H7 (cell line): ENCODE data around the gene ADAMTSL2. TPM values are rescaled to one million over a fixed set of nuclear protein-coding genes. Genes with fewer than 3 reads are reported as not detected.

Source experiments
- DNase-seq: peaks from one replicate; pipeline ENCODE4 v3.0.0; 2012
- H3K27me3 ChIP-seq: 2 replicates; pipeline ENCODE4 v1.6.0; 2011; ENCODE audit warnings: mild to moderate bottlenecking, low read length; ENCODE audit not compliant: control insufficient read depth, insufficient read depth
- H3K36me3 ChIP-seq: replicated peaks from 2 replicates; pipeline ENCODE4 v1.5.1; 2011; ENCODE audit warnings: low read length; ENCODE audit not compliant: control insufficient read depth, insufficient read depth
- H3K4me3 ChIP-seq: 2 replicates; pipeline ENCODE4 v1.5.1; 2011; ENCODE audit warnings: low read depth, mild to moderate bottlenecking, control low read depth, low read length, moderate library complexity; ENCODE audit not compliant: insufficient read depth
- total RNA-seq: library from RNA; depleted of rRNA; stranded (reverse); fragments of >200 nt; shearing (Covaris generic); gene quantifications from 2 replicates; pipeline ENCODE4 v1.2.3, GENCODE V29; 2014

ADAMTSL2 gene
- total RNA-seq, 1 experiment from 2014 or later: 0.42 TPM

DNA sequence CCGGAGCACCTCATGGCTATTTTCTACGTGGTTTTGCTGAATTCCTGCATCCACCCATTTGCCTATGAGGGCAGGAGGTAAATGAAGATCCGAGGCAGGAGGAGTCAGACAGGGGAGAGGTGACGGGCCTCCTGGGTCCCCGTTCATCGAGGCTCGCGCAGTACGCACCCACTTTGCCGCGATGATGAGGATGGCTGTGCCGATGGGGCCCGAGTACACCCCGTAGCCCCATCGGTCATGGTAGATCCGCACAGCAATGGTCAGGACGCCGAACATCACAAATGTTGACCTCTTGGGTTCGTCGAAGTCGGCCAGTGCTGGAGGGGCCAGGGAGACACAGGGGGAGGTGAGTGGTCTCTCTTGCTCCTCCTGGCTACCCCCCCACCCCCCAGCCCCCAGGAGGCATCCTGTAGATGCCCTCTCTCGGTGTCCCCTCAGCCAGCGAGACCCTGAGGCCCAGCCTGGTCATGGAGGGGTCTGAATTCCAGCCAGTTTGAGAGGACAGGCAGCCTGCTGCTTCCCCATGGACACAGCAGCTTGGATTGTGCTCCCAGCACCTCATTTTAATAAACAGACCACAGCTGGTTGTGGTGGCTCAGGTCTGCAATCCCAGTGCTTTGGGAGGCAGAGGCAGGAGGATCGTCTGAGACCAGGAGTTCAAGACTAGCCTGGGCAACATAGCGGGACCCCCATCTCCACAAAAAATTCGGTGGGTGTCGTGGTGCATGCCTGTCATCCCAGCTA is 15.6 kb upstream of the ADAMTSL2 start:
- no peak for DNase-seq
- no peaks in the 10 kb centered on the region for H3K27me3 ChIP-seq
- H3K4me3 ChIP-seq: no peak overlapping the region
- H3K36me3 ChIP-seq: no peaks in the 10 kb centered on the region

DNA sequence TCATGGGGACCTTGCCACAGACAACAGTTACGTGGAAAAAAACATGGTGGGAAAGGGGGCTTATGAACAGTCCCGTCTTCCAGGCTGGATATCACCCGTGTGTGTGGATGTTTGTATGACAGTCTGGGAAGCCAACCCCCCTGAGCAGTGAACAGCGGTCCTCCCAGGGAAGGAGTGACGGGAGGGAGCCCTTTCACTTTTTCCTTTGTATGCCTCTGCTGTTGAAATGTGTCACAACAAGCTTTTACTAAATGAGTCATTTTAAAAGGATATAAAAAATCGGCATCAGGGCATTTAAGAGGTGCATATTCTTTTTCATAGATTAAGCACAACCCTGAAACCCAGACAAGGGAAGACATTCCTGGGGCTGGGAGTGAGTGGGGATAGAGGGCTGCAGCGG is 14.8 kb upstream of the ADAMTSL2 start:
- no peak overlapping the region for H3K4me3 ChIP-seq
- DNase-seq: no peak
- no peaks in the 10 kb centered on the region for H3K27me3 ChIP-seq
- H3K36me3 ChIP-seq: no peaks in the 10 kb centered on the region

DNA sequence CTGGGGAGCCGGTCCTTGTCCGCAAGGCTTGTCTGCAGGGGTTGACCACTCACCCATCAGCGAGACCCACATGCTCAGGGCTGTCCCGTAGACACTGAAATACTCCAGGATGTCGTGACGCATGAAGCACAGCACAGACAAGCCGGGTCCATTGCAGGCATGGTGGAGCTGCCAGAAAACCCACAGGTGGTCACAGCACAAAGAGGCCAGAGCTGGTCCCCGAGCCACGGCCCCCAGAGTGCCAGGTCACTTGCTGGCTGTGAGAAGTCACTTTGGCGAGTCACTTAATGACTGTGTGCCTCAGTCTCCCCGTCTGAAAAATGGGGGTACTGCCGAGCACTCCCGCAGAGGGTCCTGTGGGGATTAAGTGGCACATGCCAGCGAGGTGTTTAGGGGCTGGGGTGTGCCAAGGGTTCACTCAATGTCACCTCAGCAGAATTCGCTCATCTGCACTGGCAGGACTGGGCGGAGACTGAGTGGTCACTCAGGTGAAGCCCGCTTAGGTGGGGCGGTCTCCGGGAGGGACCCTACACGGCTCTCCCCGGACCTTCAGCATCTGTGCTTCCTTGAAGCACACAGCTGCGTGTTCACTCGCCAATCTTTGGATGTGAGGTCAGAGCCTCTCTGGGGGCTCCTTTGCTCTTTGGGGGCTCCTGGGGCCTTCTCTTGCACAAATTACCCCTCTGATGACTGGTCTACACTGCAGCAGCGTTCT is 14.2 kb upstream of the ADAMTSL2 start:
- no peak for DNase-seq
- Histone ChIP-seq H3K4me3 (no peak overlapping the region), H3K27me3 (no peaks in the 10 kb centered on the region), H3K36me3 (no peaks in the 10 kb centered on the region)

DNA sequence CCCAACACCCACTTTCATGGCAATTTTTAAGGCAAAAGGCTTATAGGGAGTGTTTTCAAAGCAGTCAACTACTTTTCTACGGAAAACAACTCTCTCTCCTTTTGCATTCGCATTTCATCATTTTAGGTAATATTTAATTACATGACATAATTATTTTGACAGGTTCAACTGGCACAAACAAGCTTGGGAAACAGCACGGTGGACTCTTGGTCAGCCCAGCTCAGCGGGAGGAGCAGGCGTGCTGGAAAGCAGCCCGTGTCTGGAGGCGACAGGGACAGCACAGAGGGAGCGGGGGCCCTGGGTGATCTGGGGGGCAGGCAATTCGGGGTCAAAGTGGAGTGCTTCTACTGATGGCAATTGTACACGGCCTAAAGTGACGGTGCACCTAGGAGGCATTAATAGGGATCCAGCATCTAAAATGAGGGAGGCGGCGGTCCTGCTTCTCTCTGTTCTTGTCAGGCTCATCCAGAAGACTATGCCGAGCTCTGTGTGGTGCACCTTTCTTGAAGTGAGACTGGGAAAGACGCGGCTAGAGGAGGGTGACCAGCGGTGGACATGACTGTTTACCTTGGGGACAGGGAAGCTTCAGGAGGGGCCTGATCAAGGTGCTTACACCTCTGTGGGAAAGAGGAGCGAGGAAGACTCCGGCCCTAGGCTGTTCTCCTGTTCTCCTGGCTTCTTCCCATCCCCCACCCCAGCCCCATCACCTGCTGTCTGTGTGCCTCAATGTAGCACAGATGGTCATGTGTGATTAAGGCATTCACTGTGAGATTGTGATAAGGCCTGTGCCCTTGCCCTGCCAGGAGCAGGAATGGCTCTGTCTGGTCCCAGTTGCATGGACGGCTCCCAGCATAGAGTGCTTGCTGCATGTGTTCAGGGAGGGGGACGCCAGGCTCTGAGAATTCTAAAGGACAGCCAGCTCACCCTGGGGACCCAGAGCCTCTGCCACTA is 13.1 kb upstream of the ADAMTSL2 start:
- H3K4me3 ChIP-seq: no peak overlapping the region
- H3K36me3 ChIP-seq: no peaks in the 10 kb centered on the region
- DNase-seq: no peak
- no peaks in the 10 kb centered on the region for H3K27me3 ChIP-seq

DNA sequence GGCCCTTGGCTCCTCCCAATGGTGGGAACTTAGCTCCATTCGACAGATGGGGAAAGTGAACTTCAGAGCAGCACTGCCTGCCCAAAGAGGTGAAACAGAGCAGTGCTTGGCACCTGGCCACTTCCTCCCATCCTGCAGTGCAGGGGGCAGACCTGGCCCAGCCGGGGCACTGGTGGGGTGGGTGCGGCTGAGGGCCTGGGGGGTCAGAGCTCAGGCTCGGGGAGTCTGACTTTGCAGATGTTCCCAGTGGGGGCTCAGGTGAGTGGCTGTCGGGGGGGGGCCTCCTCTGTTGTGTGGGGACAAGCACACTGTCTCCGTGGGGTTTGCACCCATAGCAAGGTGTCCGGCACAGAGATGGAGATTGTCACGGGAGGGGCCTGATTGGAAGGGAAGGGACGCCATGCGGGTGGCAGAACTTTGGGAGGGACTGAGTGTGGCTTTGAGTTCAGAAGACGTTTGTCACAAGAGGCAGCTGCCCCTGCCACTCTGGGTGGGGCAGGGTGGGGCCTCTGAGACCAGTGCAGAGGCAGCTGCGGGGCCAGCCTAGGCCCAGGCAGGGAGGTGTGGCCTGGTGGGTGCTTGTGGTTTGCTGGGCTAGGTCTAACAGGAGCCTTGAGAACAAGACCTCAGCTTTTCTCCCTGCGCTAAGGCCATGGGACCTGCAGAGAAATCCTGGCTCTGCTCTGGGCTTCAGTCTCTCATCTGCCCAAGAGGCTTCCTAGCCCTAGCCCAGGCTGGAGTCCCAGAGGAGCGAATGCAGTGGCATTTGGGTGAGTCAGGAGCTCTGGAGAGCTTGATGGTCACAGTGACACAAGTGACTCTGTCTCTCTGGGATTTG is 12.2 kb upstream of the ADAMTSL2 start:
- Histone ChIP-seq H3K36me3 (no peaks in the 10 kb centered on the region), H3K4me3 (no peak overlapping the region), H3K27me3 (no peaks in the 10 kb centered on the region)
- no peak for DNase-seq

DNA sequence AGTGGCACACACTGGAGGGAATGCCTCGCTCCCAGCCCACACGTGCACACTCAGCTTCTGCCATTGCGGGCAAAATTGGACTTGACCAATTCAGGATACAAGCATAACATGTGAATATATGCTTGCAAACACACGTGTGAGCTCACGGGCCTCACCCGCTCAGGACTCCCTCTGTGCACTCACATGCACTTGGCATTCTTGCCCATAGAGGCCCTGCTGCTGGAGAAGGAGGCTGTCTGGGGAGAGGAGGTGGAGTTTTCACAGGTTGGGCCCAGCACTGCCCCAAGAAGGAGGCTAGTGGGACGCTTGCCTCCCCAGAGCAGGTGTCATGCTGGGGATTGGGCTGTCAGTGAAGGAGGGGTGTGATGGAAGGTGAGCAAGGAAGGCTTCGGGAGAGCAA is 11.4 kb upstream of the ADAMTSL2 start:
- Histone ChIP-seq H3K4me3 (no peak overlapping the region), H3K27me3 (no peaks in the 10 kb centered on the region), H3K36me3 (no peaks in the 10 kb centered on the region)
- DNase-seq: no peak

DNA sequence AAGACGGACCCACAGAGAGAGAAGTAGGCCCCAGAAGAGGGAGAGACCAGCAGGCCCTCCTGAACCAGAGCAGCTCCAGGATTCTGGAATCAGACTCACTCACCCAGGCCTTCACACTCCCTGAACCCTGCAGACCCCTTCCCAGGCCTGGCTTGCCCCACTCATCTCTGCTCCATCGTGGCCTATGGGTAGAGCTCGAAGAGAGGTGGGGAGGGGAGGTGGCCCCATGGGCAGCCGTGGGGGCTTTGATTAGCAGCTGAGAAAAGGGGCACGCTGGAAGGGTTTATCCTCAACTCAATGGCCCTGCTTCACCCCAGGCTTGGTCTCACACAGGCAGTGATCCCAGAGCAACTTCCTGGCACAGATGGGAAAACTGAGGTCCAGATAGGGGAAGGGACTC is 10.4 kb upstream of the ADAMTSL2 start:
- H3K4me3 ChIP-seq: no peak overlapping the region
- no peak for DNase-seq
- H3K36me3 ChIP-seq: no peaks in the 10 kb centered on the region
- H3K27me3 ChIP-seq: no peaks in the 10 kb centered on the region

DNA sequence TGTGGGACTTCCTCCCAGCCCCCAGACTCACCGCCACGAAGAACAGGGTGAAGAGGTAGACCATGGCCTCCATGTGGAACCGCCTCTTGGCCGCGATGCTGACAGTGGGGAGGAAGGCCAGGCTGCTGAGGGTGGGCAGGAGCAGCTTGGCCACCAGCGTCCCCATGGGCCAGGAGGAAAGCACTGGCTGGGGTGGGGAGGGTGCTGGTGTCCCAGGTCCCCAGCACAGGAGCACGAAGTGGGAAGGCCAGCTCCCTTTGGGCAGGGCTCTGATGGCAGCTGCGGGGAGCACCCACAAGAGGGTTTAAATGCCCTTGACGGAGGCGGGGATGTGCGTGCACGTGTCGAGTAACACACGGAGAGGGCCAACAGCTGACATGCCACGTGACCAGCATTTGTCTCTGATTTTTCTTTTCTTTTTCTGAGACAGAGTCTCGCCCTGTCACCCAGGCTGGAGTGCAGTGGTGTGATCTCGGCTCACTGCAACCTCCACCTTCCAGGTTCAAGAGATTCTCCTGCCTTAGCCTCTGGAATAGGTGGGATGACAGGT is 9.8 kb upstream of the ADAMTSL2 start, which contains the start of gene MYMK:
Gene MYMK, minus strand, starts transcription at position 281 of the 550 bp plus-strand sequence. Its CDS starts 115 bp downstream, at position 166.
- no peaks in the 10 kb centered on the region for H3K36me3 ChIP-seq
- no peak for DNase-seq
- no peak within 1 kb of the TSS for H3K4me3 ChIP-seq
- H3K27me3 ChIP-seq: no peaks in the 10 kb centered on the region

DNA sequence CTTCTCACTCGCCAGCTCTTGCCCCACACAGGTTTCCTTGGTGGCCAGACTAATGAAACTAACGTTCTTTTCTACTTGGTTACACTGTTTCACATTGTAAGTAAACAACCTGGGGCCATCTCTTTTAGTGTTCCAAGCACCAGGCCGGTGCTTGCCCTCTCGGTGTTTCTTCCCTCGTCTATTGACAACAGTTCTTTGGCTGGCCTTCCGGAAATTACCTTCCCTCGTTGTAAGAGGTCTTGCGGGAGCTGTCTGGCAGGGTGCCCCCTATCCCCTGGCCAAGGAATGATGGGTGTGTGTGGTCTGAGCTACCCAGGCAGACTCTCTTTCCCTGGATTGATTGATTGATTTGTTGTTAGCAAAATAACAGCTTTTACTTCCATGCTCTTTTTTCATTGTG is 8.8 kb upstream of the ADAMTSL2 start:
- Histone ChIP-seq H3K4me3 (no peak overlapping the region), H3K27me3 (no peaks in the 10 kb centered on the region), H3K36me3 (no peaks in the 10 kb centered on the region)
- no peak for DNase-seq

DNA sequence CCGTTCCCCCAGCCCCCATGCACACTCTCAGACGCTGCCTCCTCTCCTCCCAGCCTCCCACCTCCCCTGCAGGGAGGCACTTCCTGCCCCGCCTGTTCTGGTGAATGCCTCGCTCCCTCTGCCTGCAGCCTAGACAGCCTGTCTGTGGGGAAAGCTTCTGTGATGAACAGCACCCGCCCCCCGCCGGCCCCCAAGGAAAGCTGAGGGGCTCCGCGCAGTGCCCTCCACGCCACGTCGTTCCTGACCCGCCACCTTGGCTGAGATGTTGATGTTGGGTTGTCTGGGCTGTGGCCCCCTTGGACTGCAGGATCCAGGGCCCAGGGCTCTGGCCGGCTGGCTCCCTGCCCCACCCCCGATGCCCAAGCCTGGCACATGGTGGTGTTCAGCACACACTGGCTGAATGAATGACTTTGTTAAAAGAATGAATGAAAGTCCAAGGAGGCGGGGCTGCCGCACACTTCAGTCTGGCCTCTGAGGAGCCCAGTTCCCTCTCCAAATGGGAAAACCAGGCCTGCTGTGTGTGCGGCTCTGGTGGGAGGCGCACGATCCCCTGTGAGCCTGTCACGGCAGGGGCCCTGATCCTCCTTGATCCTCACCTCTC is 7.7 kb upstream of the ADAMTSL2 start:
- H3K27me3 ChIP-seq: no peaks in the 10 kb centered on the region
- no peaks in the 10 kb centered on the region for H3K36me3 ChIP-seq
- no peak overlapping the region for H3K4me3 ChIP-seq
- DNase-seq: peak; percentile 71

DNA sequence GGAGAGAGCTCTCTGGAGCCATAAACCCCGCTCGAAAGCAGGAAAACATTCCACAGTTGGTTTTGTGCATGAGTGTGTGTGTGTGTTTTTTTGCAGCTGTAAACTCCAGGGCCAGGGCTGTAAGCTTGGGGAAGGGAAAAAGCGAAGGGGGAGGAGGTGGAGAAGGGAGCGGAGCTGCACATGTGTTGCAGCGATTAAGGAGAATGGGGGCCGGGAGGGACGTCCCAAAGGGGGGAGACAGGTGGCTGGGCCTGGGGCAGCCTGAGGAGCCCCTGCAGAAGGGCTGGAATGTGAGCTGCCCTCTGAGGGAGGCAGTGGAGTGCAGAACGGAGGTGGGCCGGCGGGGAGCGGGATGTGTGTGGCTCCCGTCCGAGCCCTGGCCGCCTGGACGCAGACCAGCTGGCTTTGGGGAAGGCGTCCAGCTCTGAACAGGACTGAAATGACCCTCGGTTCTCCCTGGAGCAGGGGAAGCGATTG is 7.0 kb upstream of the ADAMTSL2 start:
- Histone ChIP-seq H3K36me3 (no peaks in the 10 kb centered on the region), H3K27me3 (no peaks in the 10 kb centered on the region), H3K4me3 (no peak overlapping the region)
- peak; percentile 75 for DNase-seq

DNA sequence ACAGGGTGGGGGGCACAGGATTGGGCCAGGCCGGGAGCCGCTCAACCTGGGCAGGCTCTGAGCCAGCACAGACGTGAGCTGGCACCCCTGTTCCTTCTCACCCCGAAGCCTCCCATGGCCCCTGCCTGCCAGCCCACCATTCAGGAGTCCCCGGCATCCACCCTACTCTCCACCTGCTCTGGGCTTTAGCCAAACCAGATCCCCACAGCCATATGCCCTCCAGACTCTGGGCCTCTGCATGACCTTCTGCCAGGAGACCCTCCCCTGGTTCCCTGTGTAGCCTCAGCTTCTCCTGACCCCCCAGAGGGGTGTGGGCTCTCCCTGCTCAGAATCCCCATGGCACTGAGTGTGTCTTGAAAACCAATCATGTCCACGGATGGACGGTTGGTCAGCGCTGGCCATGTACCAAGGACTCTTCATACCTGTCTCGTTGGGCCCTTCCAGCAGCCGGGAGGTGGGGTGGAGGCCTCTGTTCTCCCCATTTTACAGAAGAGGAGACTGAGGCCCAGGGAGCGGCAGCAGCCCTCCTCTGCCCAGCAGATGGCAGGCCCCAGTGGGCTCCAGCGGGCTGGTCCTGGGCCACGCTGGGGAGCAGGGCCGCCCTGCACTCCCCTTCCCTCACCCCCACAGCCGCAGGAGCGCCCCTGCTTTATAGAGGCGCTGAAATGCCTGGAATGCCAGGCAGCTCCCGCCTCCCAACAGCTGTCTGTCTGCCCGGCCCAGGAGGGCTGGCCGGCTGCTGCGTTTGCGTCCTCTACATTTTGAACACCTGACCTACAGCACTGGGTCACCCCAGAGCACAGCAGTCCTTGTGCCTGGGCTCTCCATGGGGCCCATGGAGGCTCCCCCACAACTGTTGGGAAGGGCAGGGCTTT is 6.3 kb upstream of the ADAMTSL2 start:
- DNase-seq: peak; percentile 80
- no peaks in the 10 kb centered on the region for H3K36me3 ChIP-seq
- no peak overlapping the region for H3K4me3 ChIP-seq
- no peaks in the 10 kb centered on the region for H3K27me3 ChIP-seq
